H9 (cell line): ENCODE measurements around the gene SERPINA3. TPM values are rescaled to one million over a fixed set of nuclear protein-coding genes. Genes with fewer than 3 reads are reported as not detected.

ENCODE experiments used
- DNase-seq: peaks from one replicate; pipeline ENCODE4 v3.0.0-alpha.2; 2017
- H2AFZ ChIP-seq: one replicate; pipeline ENCODE4 v1.6.1; 2013; ENCODE audit warnings: mild to moderate bottlenecking, low read length, control low read depth, moderate library complexity
- H2AK5ac ChIP-seq: 2 replicates; pipeline ENCODE4 v1.6.1; 2013; ENCODE audit warnings: low read length, control low read depth, mixed read lengths; ENCODE audit not compliant: insufficient read length
- H2BK120ac ChIP-seq: one replicate; pipeline ENCODE4 v1.6.1; 2013; ENCODE audit warnings: low read depth, mild to moderate bottlenecking, low read length, control low read depth, inconsistent platforms; ENCODE audit not compliant: poor library complexity, severe bottlenecking
- H2BK12ac ChIP-seq: 2 replicates; pipeline ENCODE4 v1.6.1; 2013; ENCODE audit warnings: low read length, control low read depth, mixed read lengths, low read depth; ENCODE audit not compliant: insufficient read length
- H2BK15ac ChIP-seq: 2 replicates; pipeline ENCODE4 v1.6.1; 2013; ENCODE audit warnings: low read depth, low read length, control low read depth
- H2BK20ac ChIP-seq: one replicate; pipeline ENCODE4 v1.6.1; 2013; ENCODE audit warnings: low read depth, mild to moderate bottlenecking, low read length, control low read depth, inconsistent platforms; ENCODE audit not compliant: poor library complexity, severe bottlenecking
- H2BK5ac ChIP-seq: 2 replicates; pipeline ENCODE4 v1.6.1; 2013; ENCODE audit warnings: low read length, control low read depth, mixed read lengths; ENCODE audit not compliant: insufficient read length
- H3K14ac ChIP-seq: 2 replicates; pipeline ENCODE4 v1.6.1; 2013; ENCODE audit warnings: low read length, control low read depth; ENCODE audit not compliant: insufficient read depth
- H3K18ac ChIP-seq: 2 replicates; pipeline ENCODE4 v1.6.1; 2013; ENCODE audit warnings: low read depth, mild to moderate bottlenecking, mixed read lengths, low read length, control low read depth; ENCODE audit not compliant: insufficient read length
- H3K23ac ChIP-seq: 2 replicates; pipeline ENCODE4 v1.6.1; 2013; ENCODE audit warnings: low read length, control low read depth, mixed read lengths, low read depth; ENCODE audit not compliant: insufficient read length
- H3K23me2 ChIP-seq: 2 replicates; pipeline ENCODE4 v1.6.1; 2013; ENCODE audit warnings: low read depth, mild to moderate bottlenecking, mixed read lengths, low read length, control low read depth; ENCODE audit not compliant: insufficient read length, poor library complexity, severe bottlenecking
- H3K27ac ChIP-seq: 2 replicates; pipeline ENCODE4 v1.5.1; 2013; ENCODE audit warnings: low read length, control low read depth, mixed read lengths, low read depth; ENCODE audit not compliant: insufficient read length
- H3K27me3 ChIP-seq: 2 replicates; pipeline ENCODE4 v1.6.1; 2013; ENCODE audit warnings: low read length, control low read depth, inconsistent platforms; ENCODE audit not compliant: insufficient read depth
- H3K4ac ChIP-seq: 2 replicates; pipeline ENCODE4 v1.6.1; 2013; ENCODE audit warnings: low read depth, mild to moderate bottlenecking, control low read depth, inconsistent platforms, low read length, moderate library complexity
- H3K4me1 ChIP-seq: 2 replicates; pipeline ENCODE4 v1.6.1; 2013; ENCODE audit warnings: low read length, control low read depth, inconsistent platforms; ENCODE audit not compliant: insufficient read depth
- H3K4me2 ChIP-seq: 2 replicates; pipeline ENCODE4 v1.6.1; 2013; ENCODE audit warnings: low read length, control low read depth, mixed read lengths; ENCODE audit not compliant: insufficient read length, insufficient read depth
- H3K56ac ChIP-seq: 2 replicates; pipeline ENCODE4 v1.6.1; 2013; ENCODE audit warnings: low read depth, mild to moderate bottlenecking, mixed read lengths, low read length, control low read depth; ENCODE audit not compliant: insufficient read length
- H3K79me1 ChIP-seq: 2 replicates; pipeline ENCODE4 v1.6.1; 2013; ENCODE audit warnings: low read depth, mild to moderate bottlenecking, moderate library complexity, low read length, control low read depth, inconsistent platforms; ENCODE audit not compliant: insufficient read depth, poor library complexity, severe bottlenecking
- H3K79me2 ChIP-seq: 2 replicates; pipeline ENCODE4 v1.6.1; 2013; ENCODE audit warnings: low read length, control low read depth, inconsistent platforms; ENCODE audit not compliant: insufficient read depth
- H3K9ac ChIP-seq: 2 replicates; pipeline ENCODE4 v1.6.1; 2013; ENCODE audit warnings: low read length, control low read depth, mixed read lengths; ENCODE audit not compliant: insufficient read length; ENCODE audit errors: extremely low read depth
- H3K9me3 ChIP-seq: one replicate; pipeline ENCODE4 v1.6.1; 2013; ENCODE audit warnings: low read depth, low read length, inconsistent platforms; ENCODE audit not compliant: control insufficient read depth
- H3T11ph ChIP-seq: one replicate; pipeline ENCODE4 v1.6.1; 2013; ENCODE audit warnings: mild to moderate bottlenecking, low read length, control low read depth, inconsistent platforms
- H4K20me1 ChIP-seq: one replicate; pipeline ENCODE4 v1.6.1; 2013; ENCODE audit not compliant: control insufficient read depth, insufficient read length, insufficient read depth
- H4K5ac ChIP-seq: 2 replicates; pipeline ENCODE4 v1.6.1; 2013; ENCODE audit warnings: low read depth, mild to moderate bottlenecking, mixed read lengths, low read length, control low read depth; ENCODE audit not compliant: insufficient read length
- H4K8ac ChIP-seq: replicated peaks from 2 replicates; pipeline ENCODE4 v1.6.1; 2013; ENCODE audit warnings: low read length, control low read depth, mixed read lengths, low read depth; ENCODE audit not compliant: insufficient read length
- H4K91ac ChIP-seq: 2 replicates; pipeline ENCODE4 v1.6.1; 2013; ENCODE audit warnings: low read depth, mild to moderate bottlenecking, moderate library complexity, mixed read lengths, low read length, control low read depth; ENCODE audit not compliant: insufficient read length
- H3K27ac Mint-ChIP-seq, 3 experiments: 2 replicates in 2 of 3; 3 replicates in 1 of 3; pipeline ENCODE4 v1.8.0; 2020 to 2021; ENCODE audit warnings: mixed read lengths in 3 of 3, mild to moderate bottlenecking in 1 of 3, moderate library complexity in 1 of 3
- H3K27me3 Mint-ChIP-seq: 2 replicates; pipeline ENCODE4 v1.8.0; 2021; ENCODE audit warnings: low read depth, mild to moderate bottlenecking, moderate library complexity, mixed read lengths
- H3K36me3 Mint-ChIP-seq, 3 experiments: 2 replicates in 2 of 3; 3 replicates in 1 of 3; pipeline ENCODE4 v1.8.0; 2020 to 2021; ENCODE audit warnings: low read depth in 3 of 3, mixed read lengths in 3 of 3; ENCODE audit not compliant: insufficient read depth in 1 of 3
- H3K4me1 Mint-ChIP-seq, 2 experiments: 2 replicates each; pipeline ENCODE4 v1.8.0; 2020; ENCODE audit warnings: mixed read lengths in 2 of 2
- H3K4me3 Mint-ChIP-seq, 2 experiments: 2 replicates in 1 of 2; 3 replicates in 1 of 2; pipeline ENCODE4 v1.8.0; 2020 to 2021; ENCODE audit warnings: mild to moderate bottlenecking in 2 of 2, mixed read lengths in 2 of 2, moderate library complexity in 1 of 2
- H3K9me3 Mint-ChIP-seq, 2 experiments: 2 replicates in 1 of 2; 3 replicates in 1 of 2; pipeline ENCODE4 v1.8.0; 2020; ENCODE audit warnings: mild to moderate bottlenecking in 2 of 2, mixed read lengths in 2 of 2, moderate library complexity in 1 of 2
- WGBS: extraction: QIAGEN DNeasy Blood & Tissue Kit; methylation state at CpG from one replicate; pipeline ENCODE4 v1.1.7; 2013; ENCODE audit warnings: missing lambda C conversion rate, low lambda C conversion rate, mixed read lengths; ENCODE audit not compliant: insufficient read length; ENCODE audit errors: extremely low coverage; 5-methylcytosine and 5-hydroxymethylcytosine counted together
- total RNA-seq: library from RNA; stranded (reverse); gene quantifications from 2 replicates; pipeline ENCODE4 v1.2.1, GENCODE V29; 2021
- TF ChIP-seq, protein P1 (sequence below): fragments of 200-600 bp; sonication (generic); conservative IDR thresholded peaks from 3 replicates; pipeline ENCODE4 v1.8.0; 2021; ENCODE audit warnings: antibody characterized with exemption, mild to moderate bottlenecking

Gene SERPINA3
- total RNA-seq, 1 experiment from 2014 or later: not detected

DNA sequence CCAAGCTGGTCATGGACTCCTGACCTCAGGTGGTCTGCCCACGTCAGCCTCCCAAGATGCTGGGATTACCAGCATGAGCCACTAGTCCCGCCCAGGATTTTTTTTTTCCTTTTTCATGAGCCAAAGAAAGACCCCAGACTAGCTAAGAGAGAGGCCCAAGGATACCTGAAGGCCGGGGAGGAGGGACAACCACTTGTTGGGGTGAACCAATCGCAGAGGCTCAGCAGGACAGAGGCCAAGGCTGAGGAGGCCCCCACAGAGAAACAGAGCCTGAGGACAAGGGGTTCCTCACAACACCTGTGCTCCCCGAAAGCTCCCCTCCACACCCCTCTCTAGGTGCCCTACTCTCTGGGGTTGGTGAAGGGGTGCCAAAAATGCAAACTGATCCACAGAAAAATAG, 1.0 kb upstream of the SERPINA3 start:
- H2BK20ac ChIP-seq: no peak overlapping the region
- no peak overlapping the region for H2AK5ac ChIP-seq
- Mint-ChIP-seq H3K4me1 (peaks cover 6 to 12% of the 10 kb centered on the region in 2 experiments), H3K36me3 (no peaks in the 10 kb centered on the region), H3K27me3 (peaks cover 6% of the 10 kb centered on the region), H3K4me3 (no peak overlapping the region), H3K27ac (no peak overlapping the region), H3K9me3 (peaks cover 3 to 6% of the 10 kb centered on the region in 2 experiments; a peak in 4 of 5 replicates)
- H2BK12ac ChIP-seq: no peak overlapping the region
- no peak overlapping the region for H3K18ac ChIP-seq
- TF ChIP-seq, protein P1, sequence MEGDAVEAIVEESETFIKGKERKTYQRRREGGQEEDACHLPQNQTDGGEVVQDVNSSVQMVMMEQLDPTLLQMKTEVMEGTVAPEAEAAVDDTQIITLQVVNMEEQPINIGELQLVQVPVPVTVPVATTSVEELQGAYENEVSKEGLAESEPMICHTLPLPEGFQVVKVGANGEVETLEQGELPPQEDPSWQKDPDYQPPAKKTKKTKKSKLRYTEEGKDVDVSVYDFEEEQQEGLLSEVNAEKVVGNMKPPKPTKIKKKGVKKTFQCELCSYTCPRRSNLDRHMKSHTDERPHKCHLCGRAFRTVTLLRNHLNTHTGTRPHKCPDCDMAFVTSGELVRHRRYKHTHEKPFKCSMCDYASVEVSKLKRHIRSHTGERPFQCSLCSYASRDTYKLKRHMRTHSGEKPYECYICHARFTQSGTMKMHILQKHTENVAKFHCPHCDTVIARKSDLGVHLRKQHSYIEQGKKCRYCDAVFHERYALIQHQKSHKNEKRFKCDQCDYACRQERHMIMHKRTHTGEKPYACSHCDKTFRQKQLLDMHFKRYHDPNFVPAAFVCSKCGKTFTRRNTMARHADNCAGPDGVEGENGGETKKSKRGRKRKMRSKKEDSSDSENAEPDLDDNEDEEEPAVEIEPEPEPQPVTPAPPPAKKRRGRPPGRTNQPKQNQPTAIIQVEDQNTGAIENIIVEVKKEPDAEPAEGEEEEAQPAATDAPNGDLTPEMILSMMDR: no peak
- H3T11ph ChIP-seq: no peak overlapping the region
- H3K79me1 ChIP-seq: no peaks in the 10 kb centered on the region
- WGBS: no CpG with 5 or more reads among the region's 5 CpGs
- no peak for DNase-seq
- no peak overlapping the region for H3K9ac ChIP-seq
- no peak overlapping the region for H3K27ac ChIP-seq
- H2BK15ac ChIP-seq: no peak overlapping the region
- no peak overlapping the region for H3K56ac ChIP-seq
- no peaks in the 10 kb centered on the region for H3K9me3 ChIP-seq
- H2BK5ac ChIP-seq: no peak overlapping the region
- no peaks in the 10 kb centered on the region for H3K4me1 ChIP-seq
- no peak overlapping the region for H4K8ac ChIP-seq
- H2AFZ ChIP-seq: no peak overlapping the region
- no peak overlapping the region for H3K23ac ChIP-seq
- H3K14ac ChIP-seq: no peak overlapping the region
- H2BK120ac ChIP-seq: no peak overlapping the region
- H4K20me1 ChIP-seq: no peaks in the 10 kb centered on the region
- no peak overlapping the region for H3K4me2 ChIP-seq
- no peak overlapping the region for H4K91ac ChIP-seq
- no peak overlapping the region for H3K4ac ChIP-seq
- H3K23me2 ChIP-seq: no peaks in the 10 kb centered on the region
- no peaks in the 10 kb centered on the region for H3K27me3 ChIP-seq
- H4K5ac ChIP-seq: no peak overlapping the region
- no peaks in the 10 kb centered on the region for H3K79me2 ChIP-seq
